ENCODE measurements around the gene ADGRG7. TPM values are rescaled to one million over a fixed set of nuclear protein-coding genes. Genes with fewer than 3 reads are reported as not detected.
A peak's percentile ranks its signal among the peaks of the same experiment; 100 is the strongest.
"Not testable (repeated sequence)": the region's sequence is repeated elsewhere in the genome, so short reads cannot be mapped to it uniquely, and the experiment has no call there.

Gene ADGRG7
- total RNA-seq, 2 experiments from 2014 or later: not detected

- Mint-ChIP-seq H3K27me3 (peaks cover 5% of the 10 kb centered on the region), H3K36me3 (ENCODE audit: low read depth) (no peaks in the 10 kb centered on the region), H3K4me1 (peaks cover 15% of the 10 kb centered on the region), H3K27ac (no peak overlapping the region), H3K4me3 (no peak overlapping the region), H3K9me3 (no peaks in the 10 kb centered on the region)
- ChIA-PET POLR2A (interaction anchor here (0.6 kb wide), 1 partner anchor 26 kb away, joined by 3 read pairs; no protein-coding TSS in a partner anchor), CTCF (interaction anchor here (0.9 to 1.5 kb wide), 2 partner anchors 15 to 76 kb away, joined by 3 to 4 read pairs; no protein-coding TSS in a partner anchor)
- no peak for DNase-seq
Measured at GRCh38 chr3:100635273-100635701, 25.9 kb downstream of the ADGRG7 start.

- Mint-ChIP-seq H3K27me3 (peaks cover 3% of the 10 kb centered on the region), H3K27ac (no peak overlapping the region), H3K36me3 (ENCODE audit: low read depth) (no peaks in the 10 kb centered on the region), H3K4me3 (no peak overlapping the region), H3K4me1 (peaks cover 16% of the 10 kb centered on the region), H3K9me3 (no peaks in the 10 kb centered on the region)
- DNase-seq: no peak
- ChIA-PET POLR2A (no interaction called here), CTCF (no interaction called here)
Measured at GRCh38 chr3:100637197-100637631, 27.8 kb downstream of the ADGRG7 start.

GRCh38 chr3:100640633-100641032 is 31.2 kb downstream of the ADGRG7 start:
- H3K4me1 Mint-ChIP-seq: peaks cover 2% of the 10 kb centered on the region
- no peak for DNase-seq
- H3K4me3 Mint-ChIP-seq: no peak overlapping the region
- POLR2A ChIA-PET: no interaction called here
- no peaks in the 10 kb centered on the region for H3K9me3 Mint-ChIP-seq
- CTCF ChIA-PET: interaction anchor here (0.7 kb wide), 1 partner anchor 555 kb away, joined by 4 read pairs; no protein-coding TSS in a partner anchor
- H3K27me3 Mint-ChIP-seq: peaks cover 11% of the 10 kb centered on the region
- H3K27ac Mint-ChIP-seq: no peak overlapping the region
- H3K36me3 Mint-ChIP-seq (ENCODE audit: low read depth): no peaks in the 10 kb centered on the region

- H3K9me3 Mint-ChIP-seq: no peaks in the 10 kb centered on the region
- no peak overlapping the region for H3K4me3 Mint-ChIP-seq
- H3K36me3 Mint-ChIP-seq (ENCODE audit: low read depth): no peaks in the 10 kb centered on the region
- no peak for DNase-seq
- no peak overlapping the region for H3K27ac Mint-ChIP-seq
- ChIA-PET CTCF (interaction anchor here (0.7 kb wide), 1 partner anchor 554 kb away, joined by 4 read pairs; no protein-coding TSS in a partner anchor), POLR2A (no interaction called here)
- H3K27me3 Mint-ChIP-seq: peaks cover 8% of the 10 kb centered on the region
- H3K4me1 Mint-ChIP-seq: peaks cover 2% of the 10 kb centered on the region
Measured at GRCh38 chr3:100641471-100642032, 32.2 kb downstream of the ADGRG7 start.

GRCh38 chr3:100645913-100646312 is 36.5 kb downstream of the ADGRG7 start:
- H3K4me1 Mint-ChIP-seq: peaks cover 12% of the 10 kb centered on the region
- CTCF ChIA-PET: interaction anchor here (0.7 to 1.2 kb wide), 2 partner anchors 56 to 81 kb away, joined by 3 read pairs; no protein-coding TSS in a partner anchor

GRCh38 chr3:100647171-100647570 is 37.8 kb downstream of the ADGRG7 start:
- Mint-ChIP-seq H3K27ac (no peak overlapping the region), H3K4me3 (no peak overlapping the region), H3K27me3 (peaks cover 8% of the 10 kb centered on the region), H3K36me3 (ENCODE audit: low read depth) (peaks cover 2% of the 10 kb centered on the region), H3K4me1 (peaks cover 17% of the 10 kb centered on the region), H3K9me3 (peaks cover 2% of the 10 kb centered on the region)
- CTCF ChIA-PET: interaction anchor here (0.6 kb wide), 1 partner anchor 68 kb away, joined by 3 read pairs; no protein-coding TSS in a partner anchor
- DNase-seq: no peak
- POLR2A ChIA-PET: no interaction called here

More at GRCh38 chr3:100645913-100646312, 36.5 kb downstream of the ADGRG7 start:
- Mint-ChIP-seq H3K27me3 (peaks cover 8% of the 10 kb centered on the region), H3K9me3 (no peaks in the 10 kb centered on the region), H3K4me3 (no peak overlapping the region), H3K27ac (no peak overlapping the region), H3K36me3 (ENCODE audit: low read depth) (no peaks in the 10 kb centered on the region)
- no peak for DNase-seq
- POLR2A ChIA-PET: no interaction called here

- Mint-ChIP-seq H3K9me3 (peaks cover 2% of the 10 kb centered on the region), H3K27me3 (peaks cover 7% of the 10 kb centered on the region), H3K4me3 (no peak overlapping the region), H3K27ac (no peak overlapping the region), H3K36me3 (ENCODE audit: low read depth) (peaks cover 2% of the 10 kb centered on the region), H3K4me1 (peaks cover 17% of the 10 kb centered on the region)
- no peak for DNase-seq
- CTCF ChIA-PET: no interaction called here
- POLR2A ChIA-PET: no interaction called here
Measured at GRCh38 chr3:100647657-100648056, 38.3 kb downstream of the ADGRG7 start.

GRCh38 chr3:100650651-100651619 is 41.5 kb downstream of the ADGRG7 start:
- peaks cover 17% of the 10 kb centered on the region for H3K4me1 Mint-ChIP-seq
- peak; percentile 43 for DNase-seq
- H3K4me3 Mint-ChIP-seq: peak overlapping the region; percentile 42
- H3K36me3 Mint-ChIP-seq (ENCODE audit: low read depth): peaks cover 2% of the 10 kb centered on the region
- H3K27ac Mint-ChIP-seq: peak overlapping the region; percentile 90
- peaks cover 2% of the 10 kb centered on the region for H3K9me3 Mint-ChIP-seq
- H3K27me3 Mint-ChIP-seq: no peaks in the 10 kb centered on the region
- CTCF ChIA-PET: interaction anchor here (1.0 kb wide), 1 partner anchor 15 kb away, joined by 3 read pairs; no protein-coding TSS in a partner anchor
- POLR2A ChIA-PET: no interaction called here

- Mint-ChIP-seq H3K9me3 (peaks cover 2% of the 10 kb centered on the region), H3K27ac (no peak overlapping the region), H3K4me1 (peaks cover 17% of the 10 kb centered on the region), H3K4me3 (no peak overlapping the region), H3K36me3 (ENCODE audit: low read depth) (peaks cover 2% of the 10 kb centered on the region), H3K27me3 (no peaks in the 10 kb centered on the region)
- CTCF ChIA-PET: interaction anchor here (0.7 kb wide), 1 partner anchor 731 kb away, joined by 7 read pairs; no protein-coding TSS in a partner anchor
- POLR2A ChIA-PET: no interaction called here
- no peak for DNase-seq
Measured at GRCh38 chr3:100653604-100654294, 44.3 kb downstream of the ADGRG7 start.

- POLR2A ChIA-PET: no interaction called here
- DNase-seq: no peak
- peaks cover under 1% of the 10 kb centered on the region for H3K27me3 Mint-ChIP-seq
- no peak overlapping the region for H3K4me3 Mint-ChIP-seq
- CTCF ChIA-PET: no interaction called here
- no peaks in the 10 kb centered on the region for H3K4me1 Mint-ChIP-seq
- H3K9me3 Mint-ChIP-seq: no peaks in the 10 kb centered on the region
- H3K36me3 Mint-ChIP-seq (ENCODE audit: low read depth): peaks cover under 1% of the 10 kb centered on the region
- H3K27ac Mint-ChIP-seq: no peak overlapping the region
Measured at GRCh38 chr3:100656945-100657344, 47.5 kb downstream of the ADGRG7 start.

- POLR2A ChIA-PET: interaction anchor here (0.6 kb wide), 1 partner anchor 26 kb away, joined by 3 read pairs; no protein-coding TSS in a partner anchor
- H3K4me3 Mint-ChIP-seq; H3K9me3 Mint-ChIP-seq; H3K27ac Mint-ChIP-seq; H3K27me3 Mint-ChIP-seq; H3K36me3 Mint-ChIP-seq (ENCODE audit: low read depth); DNase-seq; CTCF ChIA-PET: not testable (repeated sequence)
- peaks cover 30% of the 10 kb centered on the region for H3K4me1 Mint-ChIP-seq
Measured at GRCh38 chr3:100661294-100661693, 51.9 kb downstream of the ADGRG7 start.

- ChIA-PET POLR2A (no interaction called here), CTCF (no interaction called here)
- H3K4me3 Mint-ChIP-seq: no peak overlapping the region
- peaks cover 2% of the 10 kb centered on the region for H3K36me3 Mint-ChIP-seq (ENCODE audit: low read depth)
- peaks cover 31% of the 10 kb centered on the region for H3K4me1 Mint-ChIP-seq
- no peaks in the 10 kb centered on the region for H3K9me3 Mint-ChIP-seq
- no peak for DNase-seq
- H3K27ac Mint-ChIP-seq: no peak overlapping the region
- H3K27me3 Mint-ChIP-seq: peaks cover 2% of the 10 kb centered on the region
Measured at GRCh38 chr3:100662113-100662823, 52.9 kb downstream of the ADGRG7 start.
